GM23338 (cell line): Measurements from ENCODE around the gene FMN2. TPM values are rescaled to one million over a fixed set of nuclear protein-coding genes. Genes with fewer than 3 reads are reported as not detected.

Experiments
- ATAC-seq: fragments of 200-7000 bp; cut with Tn5 transposase; 3 replicates; pipeline ENCODE4 v1.9.1; 2020
- DNase-seq: peaks from one replicate; pipeline ENCODE4 v3.0.0-alpha.2; 2015; ENCODE audit warnings: low spot score
- H2AFZ ChIP-seq: fragments of 200-600 bp; sonication (generic); 2 replicates; pipeline ENCODE4 v1.8.0; 2016; ENCODE audit warnings: antibody characterized with exemption, mild to moderate bottlenecking, moderate library complexity
- H3F3A ChIP-seq: fragments of 200-600 bp; sonication (generic); replicated peaks from 2 replicates; pipeline ENCODE4 v1.8.0; 2017; ENCODE audit warnings: antibody characterized with exemption, mixed run types, low read depth
- H3K27ac ChIP-seq: fragments of 200-600 bp; sonication (generic); 2 replicates; pipeline ENCODE4 v1.6.1; 2016; ENCODE audit warnings: low read depth
- H3K27me3 ChIP-seq: fragments of 200-600 bp; sonication (generic); 2 replicates; pipeline ENCODE4 v1.8.0; 2016; ENCODE audit warnings: mild to moderate bottlenecking, mixed run types, moderate library complexity; ENCODE audit not compliant: insufficient read depth
- H3K36me3 ChIP-seq: fragments of 200-600 bp; sonication (generic); 2 replicates; pipeline ENCODE4 v1.8.0; 2016; ENCODE audit warnings: mild to moderate bottlenecking; ENCODE audit not compliant: insufficient read depth
- H3K4me1 ChIP-seq: fragments of 200-600 bp; sonication (generic); 2 replicates; pipeline ENCODE4 v1.8.0; 2016; ENCODE audit warnings: mild to moderate bottlenecking, moderate library complexity; ENCODE audit not compliant: insufficient read depth
- H3K4me2 ChIP-seq: fragments of 200-600 bp; sonication (generic); 2 replicates; pipeline ENCODE4 v1.7.1; 2017; ENCODE audit warnings: mixed run types
- H3K4me3 ChIP-seq: fragments of 200-600 bp; sonication (generic); 2 replicates; pipeline ENCODE4 v1.6.1; 2016; ENCODE audit warnings: mixed run types
- H3K79me2 ChIP-seq: fragments of 200-600 bp; sonication (generic); replicated peaks from 2 replicates; pipeline ENCODE4 v1.8.0; 2017; ENCODE audit warnings: mild to moderate bottlenecking; ENCODE audit not compliant: insufficient read depth
- H3K9me2 ChIP-seq: fragments of 200-600 bp; sonication (generic); 2 replicates; pipeline ENCODE4 v1.8.0; 2017; ENCODE audit not compliant: insufficient read depth
- H4K20me1 ChIP-seq: fragments of 200-600 bp; sonication (generic); replicated peaks from 2 replicates; pipeline ENCODE4 v1.8.0; 2017; ENCODE audit warnings: mild to moderate bottlenecking; ENCODE audit not compliant: insufficient read depth
- H3K27ac Mint-ChIP-seq: 2 replicates; pipeline ENCODE4 v1.8.0; 2020; ENCODE audit warnings: inconsistent platforms, mild to moderate bottlenecking, moderate library complexity, mixed read lengths
- H3K27me3 Mint-ChIP-seq: 3 replicates; pipeline ENCODE4 v1.8.0; 2022; ENCODE audit warnings: low read depth, mild to moderate bottlenecking, moderate library complexity, mixed read lengths, inconsistent platforms; ENCODE audit not compliant: insufficient read depth, poor library complexity
- H3K36me3 Mint-ChIP-seq: 3 replicates; pipeline ENCODE4 v1.8.0; 2021; ENCODE audit warnings: low read depth, mild to moderate bottlenecking, inconsistent platforms, moderate library complexity, mixed read lengths
- H3K4me1 Mint-ChIP-seq: 3 replicates; pipeline ENCODE4 v1.8.0; 2020; ENCODE audit warnings: mild to moderate bottlenecking, inconsistent platforms, mixed read lengths
- H3K4me3 Mint-ChIP-seq: 3 replicates; pipeline ENCODE4 v1.8.0; 2021; ENCODE audit warnings: moderate library complexity, mild to moderate bottlenecking, inconsistent platforms, mixed read lengths
- H3K9me3 Mint-ChIP-seq: 3 replicates; pipeline ENCODE4 v1.8.0; 2020; ENCODE audit warnings: moderate library complexity, mild to moderate bottlenecking, inconsistent platforms, mixed read lengths
- CREB1 ChIP-seq: fragments of 250-450 bp; sonication (Bioruptor Pico); IDR thresholded peaks from 2 replicates; pipeline ENCODE4 v1.5.0; 2020; ENCODE audit warnings: low read depth, mild to moderate bottlenecking, moderate library complexity
- EZH2phosphoT487 ChIP-seq: fragments of 200-600 bp; sonication (generic); IDR thresholded peaks from one replicate; pipeline ENCODE4 v1.8.1; 2018; ENCODE audit warnings: antibody characterized with exemption; ENCODE audit not compliant: unreplicated experiment
- JUNB ChIP-seq: IDR thresholded peaks from one replicate; pipeline ENCODE4 v1.6.1; 2016; ENCODE audit warnings: antibody characterized with exemption; ENCODE audit not compliant: unreplicated experiment
- NANOG ChIP-seq: IDR thresholded peaks from 2 replicates; pipeline ENCODE4 v1.6.1; 2016; ENCODE audit warnings: antibody characterized with exemption, borderline replicate concordance
- POLR2AphosphoS5 ChIP-seq: IDR thresholded peaks from 2 replicates; pipeline ENCODE4 v1.6.1; 2016; ENCODE audit warnings: antibody characterized with exemption, low read depth
- STAT1 ChIP-seq: IDR thresholded peaks from one replicate; pipeline ENCODE4 v1.6.1; 2016; ENCODE audit warnings: antibody characterized with exemption; ENCODE audit not compliant: unreplicated experiment
- ZNF114 ChIP-seq: fragments of 250-450 bp; sonication (Bioruptor Pico); IDR thresholded peaks from 2 replicates; pipeline ENCODE4 v1.5.0; 2020; ENCODE audit warnings: mild to moderate bottlenecking, moderate library complexity
- ZNF331 ChIP-seq: fragments of 250-450 bp; sonication (Bioruptor Pico); IDR thresholded peaks from 2 replicates; pipeline ENCODE4 v1.5.0; 2020; ENCODE audit warnings: low read depth, mild to moderate bottlenecking, moderate library complexity
- polyA plus RNA-seq: library from polyadenylated mRNA; unstranded; fragments of >200 nt; fragmentation: Nextera tagmentation; extraction: Ambion mirVana; gene quantifications from 2 replicates; pipeline ENCODE4 v1.2.1, GENCODE V29; 2016
- total RNA-seq: library from RNA; depleted of rRNA; stranded (reverse); fragments of >200 nt; shearing (Covaris generic); gene quantifications from 2 replicates; pipeline ENCODE4 v1.2.3, GENCODE V29; 2014
- TF ChIP-seq, protein P1 (sequence below): IDR thresholded peaks from one replicate; pipeline ENCODE4 v1.6.1; 2018; ENCODE audit warnings: antibody characterized with exemption; ENCODE audit not compliant: unreplicated experiment
- TF ChIP-seq, protein P2 (sequence below): IDR thresholded peaks from 2 replicates; pipeline ENCODE4 v1.6.1; 2016; ENCODE audit warnings: antibody characterized with exemption

Gene FMN2
- total and polyA plus RNA-seq, 2 experiments from 2014 or later = 1.5 to 2.5 TPM

DNA sequence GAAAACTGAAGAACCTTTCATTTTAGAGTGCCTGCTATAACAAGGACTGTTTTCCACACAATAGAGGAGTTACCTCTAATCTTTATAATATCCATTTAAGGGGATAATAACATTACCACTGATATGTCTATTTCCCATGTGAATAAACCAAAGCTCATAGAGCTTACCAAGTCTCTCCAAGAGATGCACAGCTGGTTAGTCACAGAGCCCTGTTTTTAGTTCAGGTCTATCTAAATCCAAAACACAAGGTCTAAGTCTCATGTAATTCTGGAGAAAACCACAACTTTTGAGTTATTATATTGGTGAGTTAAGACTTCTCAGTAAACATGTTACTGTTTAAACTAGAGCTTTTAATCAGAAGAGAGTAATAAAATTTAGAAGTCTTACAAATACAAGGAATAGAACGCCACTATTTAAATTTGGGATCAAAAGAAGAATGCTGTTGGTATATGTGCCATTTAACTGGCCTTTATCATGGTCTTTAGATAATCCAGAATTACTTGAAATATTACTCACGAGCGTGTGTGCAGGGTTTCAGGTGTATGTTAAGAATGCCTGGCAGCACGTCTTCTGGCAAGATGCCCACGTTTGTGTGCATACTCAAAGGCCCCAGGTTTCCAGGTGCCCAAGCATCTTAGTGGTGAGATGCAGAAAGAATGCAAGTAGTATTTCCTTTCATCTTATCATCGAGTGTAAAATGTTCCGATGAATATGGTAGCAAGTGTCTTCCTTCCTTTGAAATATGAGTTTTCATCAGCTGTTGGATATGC, 190.6 kb downstream of the FMN2 start (continued):
- TF ChIP-seq, protein P1, sequence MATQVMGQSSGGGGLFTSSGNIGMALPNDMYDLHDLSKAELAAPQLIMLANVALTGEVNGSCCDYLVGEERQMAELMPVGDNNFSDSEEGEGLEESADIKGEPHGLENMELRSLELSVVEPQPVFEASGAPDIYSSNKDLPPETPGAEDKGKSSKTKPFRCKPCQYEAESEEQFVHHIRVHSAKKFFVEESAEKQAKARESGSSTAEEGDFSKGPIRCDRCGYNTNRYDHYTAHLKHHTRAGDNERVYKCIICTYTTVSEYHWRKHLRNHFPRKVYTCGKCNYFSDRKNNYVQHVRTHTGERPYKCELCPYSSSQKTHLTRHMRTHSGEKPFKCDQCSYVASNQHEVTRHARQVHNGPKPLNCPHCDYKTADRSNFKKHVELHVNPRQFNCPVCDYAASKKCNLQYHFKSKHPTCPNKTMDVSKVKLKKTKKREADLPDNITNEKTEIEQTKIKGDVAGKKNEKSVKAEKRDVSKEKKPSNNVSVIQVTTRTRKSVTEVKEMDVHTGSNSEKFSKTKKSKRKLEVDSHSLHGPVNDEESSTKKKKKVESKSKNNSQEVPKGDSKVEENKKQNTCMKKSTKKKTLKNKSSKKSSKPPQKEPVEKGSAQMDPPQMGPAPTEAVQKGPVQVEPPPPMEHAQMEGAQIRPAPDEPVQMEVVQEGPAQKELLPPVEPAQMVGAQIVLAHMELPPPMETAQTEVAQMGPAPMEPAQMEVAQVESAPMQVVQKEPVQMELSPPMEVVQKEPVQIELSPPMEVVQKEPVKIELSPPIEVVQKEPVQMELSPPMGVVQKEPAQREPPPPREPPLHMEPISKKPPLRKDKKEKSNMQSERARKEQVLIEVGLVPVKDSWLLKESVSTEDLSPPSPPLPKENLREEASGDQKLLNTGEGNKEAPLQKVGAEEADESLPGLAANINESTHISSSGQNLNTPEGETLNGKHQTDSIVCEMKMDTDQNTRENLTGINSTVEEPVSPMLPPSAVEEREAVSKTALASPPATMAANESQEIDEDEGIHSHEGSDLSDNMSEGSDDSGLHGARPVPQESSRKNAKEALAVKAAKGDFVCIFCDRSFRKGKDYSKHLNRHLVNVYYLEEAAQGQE = no peak
- no peak for TF ChIP-seq NANOG
- no peak for TF ChIP-seq CREB1 (CRISPR knock-in tag)
- TF ChIP-seq POLR2AphosphoS5 = no peak
- TF ChIP-seq, protein P2, sequence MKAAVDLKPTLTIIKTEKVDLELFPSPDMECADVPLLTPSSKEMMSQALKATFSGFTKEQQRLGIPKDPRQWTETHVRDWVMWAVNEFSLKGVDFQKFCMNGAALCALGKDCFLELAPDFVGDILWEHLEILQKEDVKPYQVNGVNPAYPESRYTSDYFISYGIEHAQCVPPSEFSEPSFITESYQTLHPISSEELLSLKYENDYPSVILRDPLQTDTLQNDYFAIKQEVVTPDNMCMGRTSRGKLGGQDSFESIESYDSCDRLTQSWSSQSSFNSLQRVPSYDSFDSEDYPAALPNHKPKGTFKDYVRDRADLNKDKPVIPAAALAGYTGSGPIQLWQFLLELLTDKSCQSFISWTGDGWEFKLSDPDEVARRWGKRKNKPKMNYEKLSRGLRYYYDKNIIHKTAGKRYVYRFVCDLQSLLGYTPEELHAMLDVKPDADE = no peak
- no peak for TF ChIP-seq ZNF114 (CRISPR knock-in tag)
- TF ChIP-seq EZH2phosphoT487 = no peak
- TF ChIP-seq STAT1 = no peak

DNA sequence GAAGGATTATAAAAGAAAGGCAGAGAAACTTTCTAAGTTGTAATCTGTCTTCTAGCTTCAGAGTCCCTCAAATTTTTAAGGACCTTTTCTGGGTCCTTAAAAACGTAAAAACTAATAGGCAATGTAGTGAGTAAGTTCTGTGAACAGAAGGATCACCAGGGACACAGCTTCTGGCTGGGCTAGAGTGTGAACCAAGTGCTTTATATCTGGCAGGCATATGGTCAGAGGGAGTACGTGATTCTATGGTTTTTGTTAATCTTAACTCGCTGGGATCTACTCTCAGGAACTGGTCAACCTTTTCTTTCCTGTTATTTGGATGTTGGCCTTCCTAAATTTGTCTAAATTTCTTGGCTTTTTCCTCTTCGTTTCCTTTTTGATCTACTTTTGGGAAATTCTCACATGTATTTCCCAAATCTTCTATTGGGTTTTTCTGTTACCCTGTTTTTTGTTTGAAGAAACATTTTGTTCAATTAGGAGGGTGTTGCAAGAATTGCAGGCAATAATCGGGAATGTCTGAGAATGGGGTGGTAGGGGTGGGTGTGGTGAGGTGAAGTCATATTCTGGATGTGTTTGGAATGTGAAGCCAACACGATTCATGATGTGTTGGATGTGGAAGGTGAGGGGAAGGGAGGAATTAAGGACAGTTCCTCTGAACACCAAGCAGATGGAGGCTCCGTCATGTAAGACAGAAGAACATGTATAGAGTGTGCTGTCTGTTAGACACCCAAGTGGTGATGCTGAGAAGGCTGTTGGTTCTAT, 193.2 kb downstream of the FMN2 start:
- no peaks in the 10 kb centered on the region for H3K27me3 Mint-ChIP-seq
- Histone ChIP-seq H3K27me3 (no peaks in the 10 kb centered on the region), H3K9me2 (peaks cover 6% of the 10 kb centered on the region; the same call in 1 of the 2 replicates), H3K36me3 (no peaks in the 10 kb centered on the region), H3K27ac (no peak overlapping the region), H3F3A (no peaks in the 10 kb centered on the region), H2AFZ (no peak overlapping the region), H4K20me1 (no peaks in the 10 kb centered on the region), H3K4me2 (no peak overlapping the region), H3K4me3 (no peak overlapping the region), H3K4me1 (no peaks in the 10 kb centered on the region), H3K79me2 (no peaks in the 10 kb centered on the region)
- TF ChIP-seq ZNF114 (CRISPR knock-in tag) (no peak), JUNB (no peak), ZNF331 (CRISPR knock-in tag) (no peak), STAT1 (no peak)
- H3K27ac Mint-ChIP-seq = no peak overlapping the region
- no peaks in the 10 kb centered on the region for H3K4me1 Mint-ChIP-seq
- H3K4me3 Mint-ChIP-seq = no peak overlapping the region
- ATAC-seq (no peak), DNase-seq (no peak)
- H3K36me3 Mint-ChIP-seq = no peaks in the 10 kb centered on the region
- H3K9me3 Mint-ChIP-seq = no peaks in the 10 kb centered on the region
